Measurements from ENCODE around the gene SLC7A6. TPM values are rescaled to one million over a fixed set of nuclear protein-coding genes. Genes with fewer than 3 reads are reported as not detected.

The SLC7A6 gene
- total and polyA plus RNA-seq, 10 of the 15 experiments (the other 5 are each of a cell fraction or from before 2014, with no cell fraction given): 8.2 to 60.4 (median 28.6) TPM

DNA sequence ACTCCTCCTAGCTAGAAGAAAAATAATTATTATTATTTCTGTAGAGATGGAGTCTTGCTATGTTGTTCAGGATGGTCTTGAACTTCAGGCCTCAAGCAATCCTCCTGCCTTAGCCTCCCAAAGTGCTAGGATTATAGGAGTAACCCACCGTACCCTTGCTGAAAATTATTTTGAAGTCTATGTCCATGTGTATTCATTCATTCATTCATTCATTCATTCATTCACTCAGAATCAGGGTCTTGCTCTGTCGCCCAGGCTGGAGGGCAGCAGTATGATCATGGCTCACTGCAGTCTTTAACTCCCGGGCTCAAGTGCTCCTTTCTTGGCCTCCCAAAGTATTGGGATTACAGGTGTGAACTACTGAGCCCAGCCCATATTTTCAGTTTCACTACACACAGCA lies 42.3 kb downstream of the SLC7A6 start:
- ChIA-PET CTCF (interaction anchor here (0.8 to 2.3 kb wide), 3 partner anchors 15 to 42 kb away, joined by 3 to 6 read pairs (median 5); partner anchors contain the start of gene SLC7A6), SMC1A (ENCODE audit: uncharacterized antibody, unreplicated experiment) (interaction anchor here (1.5 to 1.9 kb wide), 3 partner anchors 15 to 43 kb away, joined by 5 to 6 read pairs (median 6); partner anchors contain the start of gene SLC7A6), RAD21 (ENCODE audit: unreplicated experiment) (interaction anchor here (1.1 to 2.8 kb wide), 2 partner anchors 17 to 43 kb away, joined by 3 to 8 read pairs; no protein-coding TSS in a partner anchor), POLR2A (interaction anchor here (0.6 to 1.6 kb wide), 2 partner anchors 12 to 89 kb away, joined by 4 to 6 read pairs; no protein-coding TSS in a partner anchor)
- no TSS peak for BruUV-seq (replicated peaks)
- Histone ChIP-seq H3K9ac (ENCODE audit: control insufficient read depth, insufficient read depth, low read length) (no peak overlapping the region), H3K4me3 (no peak overlapping the region), H3K9me3 (replicated peaks; ENCODE audit: control insufficient read depth, insufficient read depth, low read length) (no peaks in the 10 kb centered on the region), H3K4me2 (ENCODE audit: control insufficient read depth, insufficient read depth) (no peak overlapping the region), H3K36me3 (ENCODE audit: control insufficient read depth in 2 of 2, insufficient read depth in 2 of 2, low read length in 1 of 2) (peaks cover 3 to 27% of the 10 kb centered on the region in 2 experiments), H2AFZ (ENCODE audit: control insufficient read depth, low read depth, low read length) (no peak overlapping the region), H3K27ac (ENCODE audit: control insufficient read depth, insufficient read depth) (no peak overlapping the region), H3K79me2 (ENCODE audit: control insufficient read depth, insufficient read depth, low read length) (peaks cover 34% of the 10 kb centered on the region), H4K20me1 (ENCODE audit: control insufficient read depth, insufficient read depth) (no peaks in the 10 kb centered on the region), H3K4me1 (ENCODE audit: control insufficient read depth, insufficient read depth, low read length) (no peaks in the 10 kb centered on the region), H3K27me3 (replicated peaks in 1 of 2; ENCODE audit: control insufficient read depth in 2 of 2, insufficient read depth in 2 of 2, low read length in 1 of 2) (no peaks in the 10 kb centered on the region)
- ATAC-seq: no peak
- in situ Hi-C loops (cut with MboI) (no loop called here), intact Hi-C loops (cut with micrococcal nuclease; ENCODE audit: unreplicated experiment) (no loop called here)
- no peak for FAIRE-seq
- DNase-seq (ENCODE audit: low read depth, low spot score): no peak
- 96% methylated on average over 3 of the region's 3 CpGs for WGBS (ENCODE audit: insufficient coverage, insufficient replicate concordance, low lambda C conversion rate, missing lambda C conversion rate)
- peak; percentile 88 for TF ChIP-seq ZNF24 (IDR thresholded peaks at IDR 0.05)
- no peak for TF ChIP-seq LARP7 (IDR thresholded peaks at IDR 0.05)

DNA sequence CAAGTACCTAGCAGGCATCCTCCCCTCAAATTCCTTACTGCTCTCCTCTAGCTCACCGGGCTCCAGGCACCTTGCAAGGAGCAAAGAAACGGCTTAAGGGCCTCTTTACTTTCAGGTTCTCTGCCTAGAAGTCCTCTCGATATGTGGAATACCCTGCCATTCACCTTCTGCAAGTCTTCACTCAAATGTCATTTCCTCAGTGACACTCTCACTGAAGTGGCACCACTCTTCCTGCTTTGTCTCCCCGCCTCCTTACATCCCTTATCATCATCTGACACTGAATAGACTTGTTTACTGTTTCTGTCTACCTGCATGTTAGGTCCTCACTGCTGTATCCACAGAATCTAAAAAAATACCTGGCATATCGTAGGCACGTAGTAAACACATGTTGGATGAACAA lies 45.5 kb downstream of the SLC7A6 start:
- ATAC-seq (no peak), DNase-seq (ENCODE audit: low read depth, low spot score) (no peak), FAIRE-seq (no peak)
- H3K79me2 ChIP-seq (ENCODE audit: control insufficient read depth, insufficient read depth, low read length): peaks cover 51% of the 10 kb centered on the region
- ChIA-PET SMC1A (ENCODE audit: uncharacterized antibody, unreplicated experiment) (interaction anchor here (1.4 to 1.6 kb wide), 2 partner anchors 20 to 40 kb away, joined by 3 read pairs; no protein-coding TSS in a partner anchor), RAD21 (ENCODE audit: unreplicated experiment) (interaction anchor here (0.7 kb wide), 1 partner anchor 48 kb away, joined by 3 read pairs; no protein-coding TSS in a partner anchor), CTCF (interaction anchor here (1.5 kb wide), 1 partner anchor 48 kb away, joined by 8 read pairs; no protein-coding TSS in a partner anchor), POLR2A (interaction anchor here (3.8 kb wide), 1 partner anchor 46 kb away, joined by 20 read pairs; the partner anchor contains the start of gene SLC7A6)
- H4K20me1 ChIP-seq (ENCODE audit: control insufficient read depth, insufficient read depth): no peaks in the 10 kb centered on the region
- H3K4me3 ChIP-seq: peak overlapping the region; percentile 95
- TF ChIP-seq, protein P1, sequence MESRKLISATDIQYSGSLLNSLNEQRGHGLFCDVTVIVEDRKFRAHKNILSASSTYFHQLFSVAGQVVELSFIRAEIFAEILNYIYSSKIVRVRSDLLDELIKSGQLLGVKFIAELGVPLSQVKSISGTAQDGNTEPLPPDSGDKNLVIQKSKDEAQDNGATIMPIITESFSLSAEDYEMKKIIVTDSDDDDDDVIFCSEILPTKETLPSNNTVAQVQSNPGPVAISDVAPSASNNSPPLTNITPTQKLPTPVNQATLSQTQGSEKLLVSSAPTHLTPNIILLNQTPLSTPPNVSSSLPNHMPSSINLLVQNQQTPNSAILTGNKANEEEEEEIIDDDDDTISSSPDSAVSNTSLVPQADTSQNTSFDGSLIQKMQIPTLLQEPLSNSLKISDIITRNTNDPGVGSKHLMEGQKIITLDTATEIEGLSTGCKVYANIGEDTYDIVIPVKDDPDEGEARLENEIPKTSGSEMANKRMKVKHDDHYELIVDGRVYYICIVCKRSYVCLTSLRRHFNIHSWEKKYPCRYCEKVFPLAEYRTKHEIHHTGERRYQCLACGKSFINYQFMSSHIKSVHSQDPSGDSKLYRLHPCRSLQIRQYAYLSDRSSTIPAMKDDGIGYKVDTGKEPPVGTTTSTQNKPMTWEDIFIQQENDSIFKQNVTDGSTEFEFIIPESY (IDR thresholded peaks at IDR 0.05): no peak
- TF ChIP-seq, protein P2, sequence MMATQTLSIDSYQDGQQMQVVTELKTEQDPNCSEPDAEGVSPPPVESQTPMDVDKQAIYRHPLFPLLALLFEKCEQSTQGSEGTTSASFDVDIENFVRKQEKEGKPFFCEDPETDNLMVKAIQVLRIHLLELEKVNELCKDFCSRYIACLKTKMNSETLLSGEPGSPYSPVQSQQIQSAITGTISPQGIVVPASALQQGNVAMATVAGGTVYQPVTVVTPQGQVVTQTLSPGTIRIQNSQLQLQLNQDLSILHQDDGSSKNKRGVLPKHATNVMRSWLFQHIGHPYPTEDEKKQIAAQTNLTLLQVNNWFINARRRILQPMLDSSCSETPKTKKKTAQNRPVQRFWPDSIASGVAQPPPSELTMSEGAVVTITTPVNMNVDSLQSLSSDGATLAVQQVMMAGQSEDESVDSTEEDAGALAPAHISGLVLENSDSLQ (IDR thresholded peaks at IDR 0.05): peak; percentile 42
- H3K27me3 ChIP-seq (replicated peaks in 1 of 2; ENCODE audit: control insufficient read depth in 2 of 2, insufficient read depth in 2 of 2, low read length in 1 of 2): no peaks in the 10 kb centered on the region
- 15% methylated on average over 6 of the region's 6 CpGs for WGBS (ENCODE audit: insufficient coverage, insufficient replicate concordance, low lambda C conversion rate, missing lambda C conversion rate)
- H3K9me3 ChIP-seq (replicated peaks; ENCODE audit: control insufficient read depth, insufficient read depth, low read length): no peaks in the 10 kb centered on the region
- H3K9ac ChIP-seq (ENCODE audit: control insufficient read depth, insufficient read depth, low read length): peak overlapping the region; percentile 74
- H3K27ac ChIP-seq (ENCODE audit: control insufficient read depth, insufficient read depth): peak overlapping the region; percentile 76
- intact Hi-C loops (cut with micrococcal nuclease; ENCODE audit: unreplicated experiment) (loop anchor here (2.0 kb wide), 1 partner anchor 45 kb away; the partner anchor contains the start of gene SLC7A6), in situ Hi-C loops (cut with MboI) (no loop called here)
- BruUV-seq (replicated peaks): no TSS peak
- H3K4me1 ChIP-seq (ENCODE audit: control insufficient read depth, insufficient read depth, low read length): 0 out of 2 replicates have a peak, but pooled peaks cover 3% of the 10 kb centered on the region
- peak overlapping the region; percentile 79 for H3K4me2 ChIP-seq (ENCODE audit: control insufficient read depth, insufficient read depth)
- no peak overlapping the region for H2AFZ ChIP-seq (ENCODE audit: control insufficient read depth, low read depth, low read length)
- H3K36me3 ChIP-seq (ENCODE audit: control insufficient read depth in 2 of 2, insufficient read depth in 2 of 2, low read length in 1 of 2): peaks cover 0 to 18% of the 10 kb centered on the region in 2 experiments; a peak in 2 of 4 replicates

Measured in GM12878 (cell line).